Limb (tissue), 2 donors: ENCODE measurements around the gene CYTH2.

Experiments used
- DNase-seq, 2 donors: peaks; one replicate each; pipeline ENCODE4 v3.0.0-alpha.2; 2016; ENCODE audit errors: extremely low spot score in 2 of 2

Gene CYTH2

GRCh38 chr19:48492925-48493717, 24.0 kb downstream of the CYTH2 start:
- peak; percentile 80 to 91 for DNase-seq

DNA sequence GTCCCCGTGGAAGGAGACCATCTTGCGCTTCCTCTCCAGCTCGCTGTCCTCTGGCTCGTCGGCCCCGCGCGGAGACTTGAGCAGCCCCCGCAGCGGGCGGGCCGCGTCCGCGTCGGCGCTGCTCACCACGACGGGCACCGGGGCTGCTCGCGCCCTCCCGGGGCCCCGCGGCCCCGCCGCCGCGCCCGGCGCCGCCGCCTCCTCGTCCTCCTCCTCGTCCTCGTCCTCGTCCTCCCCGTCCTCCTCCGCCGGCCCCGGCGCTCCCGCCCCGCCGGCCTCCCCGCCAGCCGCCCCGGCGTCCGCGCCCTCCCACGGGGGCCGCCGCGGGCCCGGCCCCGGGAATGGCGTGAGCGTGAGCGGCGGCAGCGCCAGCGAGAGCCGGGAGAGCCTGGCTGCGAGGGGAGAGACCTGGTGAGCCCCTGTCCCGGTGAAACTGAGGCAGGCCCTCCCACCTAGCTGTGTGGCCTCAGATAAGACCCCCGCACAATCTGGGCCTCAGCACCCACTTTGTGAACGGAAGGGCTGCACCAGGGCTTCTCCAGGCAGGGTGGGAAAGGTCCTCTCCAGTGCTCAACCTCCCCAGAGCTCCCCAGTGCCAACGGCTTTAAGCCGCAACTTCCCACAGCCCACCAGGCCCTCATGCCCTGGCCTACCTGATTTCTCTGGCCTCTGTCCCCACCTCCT, 24.7 kb downstream of the CYTH2 start:
- no peak for DNase-seq

DNA sequence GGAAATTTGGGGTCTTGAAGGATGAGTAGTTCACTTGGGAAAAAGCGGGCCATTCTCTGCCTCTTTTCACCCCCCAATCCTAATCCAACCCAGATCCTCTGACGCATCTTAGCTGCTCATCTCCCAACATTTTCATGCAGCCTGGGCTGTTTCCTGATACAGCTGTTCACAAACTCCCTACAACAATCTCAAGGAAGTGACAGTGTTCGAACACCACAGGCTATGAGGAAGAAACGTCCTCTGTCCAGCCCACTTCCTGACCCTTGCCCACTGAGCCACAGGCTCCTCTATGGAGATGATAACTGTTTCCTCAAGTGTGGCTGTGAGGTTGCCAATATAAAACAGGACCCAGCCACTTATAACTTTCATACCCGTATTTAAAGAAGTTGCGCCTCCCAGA, 26.2 kb downstream of the CYTH2 start:
- DNase-seq = no peak

- DNase-seq = peak in 1 of 2 donors; percentile 23
These were observed 28.0 kb downstream of the CYTH2 start for GRCh38 chr19:48496959-48497727.

GRCh38 chr19:48497728-48498594, 28.8 kb downstream of the CYTH2 start:
- peak in 1 of 2 donors; percentile 29 for DNase-seq

DNA sequence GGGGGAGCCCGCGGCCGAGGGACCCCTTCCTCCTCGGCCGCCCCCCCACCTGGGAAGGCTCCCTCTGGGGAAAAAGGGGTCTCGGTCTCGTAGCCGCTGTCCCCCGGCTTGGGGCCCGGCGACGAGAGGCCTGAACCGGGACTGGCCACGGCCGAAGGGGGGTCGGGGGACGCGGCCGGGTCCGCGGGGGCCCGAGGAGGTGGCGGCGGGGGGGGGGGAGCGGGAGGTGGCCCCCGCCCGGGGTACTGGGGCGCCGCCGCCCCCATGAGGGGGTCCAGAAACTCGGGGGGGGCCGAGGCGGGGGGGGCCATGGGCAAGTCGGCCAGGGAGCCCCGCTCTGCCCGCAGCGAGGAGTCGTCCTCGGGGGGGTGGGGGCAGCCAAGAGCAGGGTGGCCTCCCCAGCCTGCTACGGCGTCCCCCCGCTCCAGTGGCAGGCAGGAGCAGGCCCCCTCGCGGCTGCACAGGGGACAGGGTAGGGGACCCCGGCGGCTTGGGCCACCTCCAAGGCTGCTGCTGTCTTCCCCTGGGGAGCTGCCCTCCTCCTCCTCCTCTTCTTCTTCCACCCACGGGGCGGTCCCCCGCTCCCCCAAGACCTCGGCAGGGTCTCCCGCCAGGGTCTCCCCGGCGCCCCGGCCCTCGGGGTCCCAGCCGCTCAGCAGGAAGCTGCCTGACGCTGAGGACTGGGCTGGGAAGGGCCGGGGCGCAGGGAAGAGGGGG, 29.6 kb downstream of the CYTH2 start:
- DNase-seq = peak in 1 of 2 donors; percentile 35

DNA sequence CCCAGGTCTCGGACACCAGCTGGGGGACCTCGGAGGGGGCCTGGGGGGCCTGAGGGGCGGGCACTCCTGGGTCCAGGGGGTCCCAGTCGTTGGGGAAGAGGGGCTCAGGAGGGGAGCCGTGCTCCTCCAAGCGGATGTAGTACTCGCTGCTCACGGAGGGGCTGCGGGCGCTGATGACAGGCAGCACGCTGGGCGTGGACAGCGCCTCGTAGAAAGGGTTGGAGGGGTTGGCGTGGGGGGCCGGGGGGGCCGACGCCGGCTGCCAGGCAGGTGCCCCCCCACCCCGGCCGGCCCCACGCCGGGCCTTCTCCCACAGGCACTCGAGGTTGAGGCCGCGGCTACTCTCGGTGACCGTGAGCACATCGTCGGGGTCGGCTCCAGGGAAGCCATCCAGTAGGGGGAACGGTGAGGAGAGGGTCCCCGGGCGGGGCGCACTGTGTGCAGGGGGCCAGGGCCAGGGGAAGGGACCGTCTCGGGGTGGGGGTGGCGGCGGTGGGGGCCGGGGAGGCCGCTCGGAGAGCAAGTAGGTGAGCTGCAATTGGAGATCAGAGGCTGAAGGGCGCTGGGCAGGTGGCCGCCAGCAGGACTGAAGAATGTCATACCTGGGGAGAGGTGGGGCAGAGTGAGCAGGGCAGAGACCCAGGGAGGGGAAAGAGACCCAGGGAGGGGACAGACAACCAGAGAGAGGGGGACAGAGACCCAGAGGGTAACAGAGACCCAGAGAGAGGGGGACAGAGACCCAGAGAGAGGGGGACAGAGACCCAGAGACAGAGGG, 30.3 kb downstream of the CYTH2 start:
- DNase-seq = peak in 1 of 2 donors; percentile 26

- no peak for DNase-seq
These were observed 31.8 kb downstream of the CYTH2 start for GRCh38 chr19:48500830-48501493.

DNA sequence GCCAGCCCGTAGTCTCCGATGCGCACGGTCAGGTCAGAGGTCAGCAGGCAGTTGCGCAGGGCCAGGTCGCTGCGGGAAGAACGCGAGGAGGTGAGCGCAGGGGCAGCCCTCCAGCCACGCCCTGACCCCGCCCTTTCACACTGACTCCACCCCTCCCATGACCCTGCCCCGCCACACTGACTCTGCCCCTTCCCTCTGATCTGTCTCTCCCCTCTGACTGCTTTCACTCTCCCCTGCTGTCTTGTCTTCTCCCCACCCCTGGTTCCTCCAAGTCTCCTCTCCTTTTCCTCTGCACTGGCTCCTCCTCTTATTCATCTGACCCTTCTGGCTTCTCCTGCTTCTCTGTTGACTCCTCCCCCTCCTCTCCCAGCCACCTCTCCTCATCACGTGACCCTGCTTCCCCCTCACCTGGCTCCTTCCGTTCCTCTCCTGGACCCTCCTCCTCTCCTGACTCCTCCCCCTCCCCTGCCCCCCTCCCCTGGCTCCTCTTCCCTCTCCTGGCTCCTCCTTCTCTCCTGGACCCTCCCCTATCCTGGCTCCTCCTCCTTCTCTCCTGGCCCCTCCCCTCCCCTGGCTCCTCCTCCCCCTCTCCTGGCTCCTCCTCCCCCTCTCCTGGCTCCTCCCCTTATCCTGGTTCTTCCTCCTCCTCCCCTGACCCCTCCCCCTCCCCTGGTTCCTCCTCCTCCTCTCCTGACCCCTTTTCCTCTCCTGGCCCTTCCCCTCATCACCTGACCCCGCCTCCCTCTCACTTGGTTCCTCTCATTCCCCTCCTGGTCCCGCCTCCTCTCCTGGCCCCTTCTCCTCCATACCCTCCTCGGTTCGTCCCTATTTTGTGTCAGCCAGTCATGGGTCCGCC, 32.6 kb downstream of the CYTH2 start:
- peak in 1 of 2 donors; percentile 68 for DNase-seq

DNA sequence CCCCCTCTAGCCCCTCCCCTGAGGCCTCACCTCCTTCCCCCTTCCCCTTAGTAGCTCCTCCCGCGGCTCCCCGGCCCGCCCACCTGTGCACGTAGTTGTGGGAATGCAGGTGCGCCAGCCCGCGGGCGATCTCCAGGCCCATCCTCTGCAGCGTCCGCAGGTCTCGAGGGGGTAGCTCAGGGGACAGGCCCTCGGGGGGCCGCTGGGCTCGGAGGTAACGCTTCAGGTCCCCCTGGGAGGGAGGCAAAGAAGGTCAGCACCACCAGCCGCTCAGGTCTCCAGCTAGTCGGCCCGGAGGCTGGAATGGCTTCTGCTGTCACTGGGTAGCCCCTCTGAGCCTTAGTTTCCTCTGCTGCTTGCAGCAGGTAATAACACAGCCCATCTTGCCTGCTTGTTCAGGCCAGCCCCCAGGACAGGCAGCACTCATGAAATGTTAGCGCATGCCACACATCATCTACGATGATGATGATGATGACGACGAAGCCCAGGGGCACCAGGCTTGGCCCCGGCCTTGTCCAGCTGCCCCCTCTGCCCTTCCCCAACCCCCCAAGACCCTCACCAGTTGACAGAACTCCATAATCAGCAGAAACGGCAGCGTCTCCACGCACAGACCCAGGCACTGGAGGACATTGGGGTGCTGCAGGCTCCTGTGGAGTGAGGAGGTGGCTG, 33.3 kb downstream of the CYTH2 start:
- no peak for DNase-seq

DNA sequence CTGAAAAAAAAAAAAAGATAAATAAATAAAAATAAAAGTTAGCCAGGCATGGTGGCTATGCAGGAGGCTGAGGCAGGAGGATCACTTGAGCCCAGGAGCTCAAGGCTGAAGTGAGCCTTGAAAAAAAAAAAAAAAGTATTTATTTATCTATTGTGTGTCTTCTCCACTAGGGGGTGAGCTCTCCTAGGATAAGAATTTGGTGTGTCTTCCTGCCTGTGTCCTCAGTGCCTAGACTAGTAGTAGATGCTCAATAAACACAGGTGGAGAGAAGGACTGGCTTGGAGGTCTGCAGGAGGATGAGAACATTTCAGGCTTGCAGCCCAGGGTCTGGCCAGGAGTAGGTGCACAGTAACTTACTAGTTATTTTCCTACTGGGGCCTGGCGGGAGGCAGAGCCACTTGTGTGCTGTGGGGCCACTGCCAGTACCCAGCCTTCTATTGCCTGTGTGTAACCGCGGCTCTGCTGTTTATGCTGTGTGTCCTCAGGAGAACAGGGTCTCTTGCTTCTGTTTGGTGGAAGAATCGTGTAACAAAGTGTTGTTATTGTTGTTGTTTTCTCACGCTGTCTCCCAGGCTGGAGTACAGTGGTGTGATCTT, 37.1 kb downstream of the CYTH2 start:
- DNase-seq = no peak

DNA sequence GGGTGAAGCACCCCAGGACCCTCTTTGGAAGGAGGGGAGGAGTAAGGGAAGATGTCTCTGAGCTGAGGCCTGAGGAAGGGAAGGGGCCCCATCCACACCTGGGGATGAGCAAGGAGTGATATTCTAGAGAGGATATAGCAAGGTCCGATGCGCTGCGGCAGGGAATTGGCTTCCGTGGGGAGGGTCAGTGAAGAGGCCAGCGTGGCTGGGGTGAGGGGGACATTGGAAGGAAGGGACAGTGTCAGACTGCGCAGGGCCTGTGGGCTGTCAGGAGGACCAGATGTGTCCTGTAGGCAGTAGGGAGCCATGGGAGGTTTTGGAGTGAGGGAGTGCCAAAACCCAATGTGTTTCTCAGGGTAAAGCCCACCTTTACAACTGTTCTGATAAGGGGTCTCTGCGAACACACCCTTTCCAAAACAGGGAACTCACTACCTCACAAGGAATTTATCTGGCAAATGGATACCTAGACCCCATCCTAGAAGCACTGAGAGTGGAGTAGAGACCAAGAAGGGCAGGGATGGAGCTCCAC, 38.8 kb downstream of the CYTH2 start:
- no peak for DNase-seq

DNA sequence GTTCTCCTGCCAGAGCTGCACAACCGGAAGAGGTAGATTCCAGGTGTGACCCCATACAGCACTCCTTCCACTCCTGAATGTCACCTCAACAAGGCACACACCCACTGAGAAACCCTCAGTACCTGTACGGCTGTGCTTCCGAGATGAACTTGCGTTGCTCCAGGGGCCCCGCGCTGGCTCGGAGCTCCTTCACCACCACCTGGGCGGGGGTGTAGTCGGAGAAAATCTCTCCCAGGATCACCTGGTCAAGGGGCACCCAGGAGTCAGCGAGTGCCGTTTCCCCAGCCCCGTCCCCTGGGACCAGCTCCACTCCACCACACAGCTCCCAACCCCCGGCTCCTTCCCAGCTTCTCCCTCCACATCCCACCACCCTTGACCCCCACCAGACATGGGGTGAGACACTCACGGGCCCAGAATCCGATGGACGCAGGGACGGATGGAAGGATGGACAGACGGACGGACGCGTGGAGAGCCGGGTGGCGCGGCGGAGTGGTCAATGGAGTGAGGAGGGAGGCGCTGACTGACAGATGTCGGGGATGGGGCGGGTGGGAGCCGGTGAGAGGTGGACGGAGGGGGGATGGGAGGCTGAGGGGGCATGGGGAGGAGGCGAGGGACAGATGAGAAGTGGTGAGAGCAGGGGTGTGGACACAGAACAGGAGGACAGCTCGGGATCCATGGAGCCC, 39.7 kb downstream of the CYTH2 start:
- no peak for DNase-seq

GRCh38 chr19:48509467-48510194, 40.5 kb downstream of the CYTH2 start:
- no peak for DNase-seq

DNA sequence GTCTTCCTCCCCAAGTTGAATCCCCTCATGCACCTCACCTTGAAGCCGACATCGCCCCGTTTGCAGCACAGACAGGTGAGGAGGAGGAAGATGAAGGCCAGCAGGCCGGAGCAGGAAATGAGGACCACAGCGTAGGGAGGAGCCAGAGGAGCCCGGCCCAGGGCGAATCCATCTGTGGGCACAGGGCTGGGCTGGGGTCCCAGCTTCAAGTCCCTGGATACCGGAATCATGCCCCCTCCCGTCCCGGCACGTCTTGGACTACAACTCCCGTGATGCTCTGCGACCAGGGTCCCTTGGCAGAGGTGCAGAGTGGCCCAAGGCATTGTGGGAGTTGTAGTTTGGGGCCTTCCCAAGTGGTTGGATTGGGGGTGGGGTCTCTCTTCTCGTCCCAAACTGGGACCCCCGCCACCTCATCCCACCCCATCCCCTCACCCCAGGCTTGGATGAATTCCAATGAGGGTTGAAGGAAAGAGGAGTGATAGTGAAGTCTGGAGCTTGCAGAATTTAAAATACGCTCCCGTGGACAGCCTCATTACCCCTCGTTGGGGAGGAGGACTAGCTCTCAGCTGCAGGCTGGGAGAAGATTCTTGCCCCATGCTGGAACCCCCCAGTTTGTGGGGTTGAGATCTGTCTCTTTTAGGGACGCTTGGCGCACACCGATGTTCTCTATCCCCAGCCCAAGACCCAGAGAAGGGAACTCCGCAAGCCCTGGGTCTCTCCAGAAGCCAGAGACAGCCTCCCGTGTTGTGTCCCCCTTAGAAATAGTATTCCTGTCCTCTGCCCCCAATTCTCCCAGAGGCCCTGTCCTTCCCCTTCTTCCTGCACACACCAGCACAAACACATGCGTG, 41.5 kb downstream of the CYTH2 start:
- DNase-seq = peak; percentile 44 to 86
